GM12878 (cell line): Measurements from ENCODE around the gene GNB3. TPM values are rescaled to one million over a fixed set of nuclear protein-coding genes. Genes with fewer than 3 reads are reported as not detected.
"Not testable (repeated sequence)": the region's sequence is repeated elsewhere in the genome, so short reads cannot be mapped to it uniquely, and the experiment has no call there.

Experiments used
- ATAC-seq: fragments of 200-7000 bp; cut with Tn5 transposase; 3 replicates; pipeline ENCODE4 v1.9.1; 2020; ENCODE audit warnings: mild to moderate bottlenecking, moderate library complexity
- BruUV-seq: library from RNA; stranded (reverse); fragments of 400-500 nt; replicated peaks from 2 replicates; lab custom pipeline; 2021; lab: Mats Ljungman, UMichigan
- CTCF ChIA-PET: fragments of 300-600 bp; sonication (Branson Sonifier 250); formaldehyde crosslinking; extraction: SDS; loops from one replicate; lab custom pipeline; 2021; ENCODE audit warnings: inconsistent platforms; lab: Yijun Ruan, JAX
- POLR2A ChIA-PET: fragments of 350-600 bp; formaldehyde crosslinking; extraction: SDS; loops from one replicate; lab custom pipeline; 2021; ENCODE audit warnings: inconsistent platforms; lab: Charles Lee
- RAD21 ChIA-PET: fragments of 300-600 bp; sonication (Branson Sonifier 250); formaldehyde crosslinking; loops from one replicate; lab custom pipeline; 2023; ENCODE audit warnings: antibody characterized with exemption; ENCODE audit not compliant: unreplicated experiment; lab: Charles Lee
- SMC1A ChIA-PET: fragments of 300-600 bp; sonication (Branson Sonifier 250); formaldehyde crosslinking; loops from one replicate; lab custom pipeline; 2023; ENCODE audit not compliant: unreplicated experiment, uncharacterized antibody; lab: Charles Lee
- DNase-seq: peaks from one replicate; pipeline ENCODE4 v3.0.0-alpha.2; 2011; ENCODE audit warnings: low read depth, low spot score
- FAIRE-seq: peaks from 3 replicates; lab custom pipeline; 2011; peaks lifted over from hg19 to GRCh38; lab: Jason Lieb, UNC
- H2AFZ ChIP-seq: 2 replicates; pipeline ENCODE4 v1.6.0; 2011; ENCODE audit warnings: low read depth, low read length, control low read depth; ENCODE audit not compliant: control insufficient read depth
- H3K27ac ChIP-seq: 2 replicates; pipeline ENCODE4 v1.5.1; 2011; ENCODE audit warnings: control low read depth; ENCODE audit not compliant: control insufficient read depth, insufficient read depth
- H3K27me3 ChIP-seq, 2 experiments: replicated peaks in 1 of 2; 2 replicates each; pipeline versions ENCODE4 v1.6.0 to v1.6.1; 2011; ENCODE audit warnings: low read length in 1 of 2; ENCODE audit not compliant: control insufficient read depth in 2 of 2, insufficient read depth in 2 of 2
- H3K36me3 ChIP-seq, 2 experiments: 2 replicates each; pipeline ENCODE4 v1.5.1; 2011; ENCODE audit warnings: low read length in 1 of 2; ENCODE audit not compliant: control insufficient read depth in 2 of 2, insufficient read depth in 2 of 2
- H3K4me1 ChIP-seq: 2 replicates; pipeline ENCODE4 v1.6.1; 2011; ENCODE audit warnings: mild to moderate bottlenecking, low read length, moderate library complexity, mixed read lengths; ENCODE audit not compliant: control insufficient read depth, insufficient read depth
- H3K4me2 ChIP-seq: 2 replicates; pipeline ENCODE4 v1.6.0; 2011; ENCODE audit warnings: control low read depth; ENCODE audit not compliant: control insufficient read depth, insufficient read depth
- H3K4me3 ChIP-seq: fragments of 200-600 bp; sonication (generic); 2 replicates; pipeline ENCODE4 v1.5.1; 2016
- H3K79me2 ChIP-seq: 2 replicates; pipeline ENCODE4 v1.6.0; 2011; ENCODE audit warnings: low read length; ENCODE audit not compliant: control insufficient read depth, insufficient read depth
- H3K9ac ChIP-seq: 2 replicates; pipeline ENCODE4 v1.8.0; 2011; ENCODE audit warnings: low read length, control low read depth, mixed read lengths; ENCODE audit not compliant: control insufficient read depth, insufficient read depth
- H3K9me3 ChIP-seq: replicated peaks from 3 replicates; pipeline ENCODE4 v1.5.1; 2011; ENCODE audit warnings: mild to moderate bottlenecking, low read length; ENCODE audit not compliant: control insufficient read depth, insufficient read depth
- H4K20me1 ChIP-seq: 2 replicates; pipeline ENCODE4 v1.6.0; 2011; ENCODE audit not compliant: control insufficient read depth, insufficient read depth
- CUX1 ChIP-seq: IDR thresholded peaks from 2 replicates; pipeline ENCODE4 v1.6.1; 2012; ENCODE audit warnings: improper control_type of control experiment, low read depth, low read length; ENCODE audit not compliant: insufficient replicate concordance
- EED ChIP-seq: sonication (generic); IDR thresholded peaks from 2 replicates; pipeline ENCODE4 v1.6.1; 2016; ENCODE audit warnings: antibody characterized with exemption, low read depth
- JUND ChIP-seq: IDR thresholded peaks from 2 replicates; pipeline ENCODE4 v1.6.1; 2012; ENCODE audit warnings: low read depth, mild to moderate bottlenecking, low read length, improper control_type of control experiment, moderate library complexity
- POLR2A ChIP-seq: IDR thresholded peaks from 2 replicates; pipeline ENCODE4 v1.6.1; 2011; ENCODE audit warnings: low read depth, mild to moderate bottlenecking, low read length
- POLR2AphosphoS2 ChIP-seq: IDR thresholded peaks from 2 replicates; pipeline ENCODE4 v1.6.1; 2011; ENCODE audit warnings: low read depth, mild to moderate bottlenecking, low read length, improper control_type of control experiment, moderate library complexity
- POU2F2 ChIP-seq: IDR thresholded peaks from 3 replicates; pipeline ENCODE4 v1.6.1; 2011; ENCODE audit warnings: low read depth, mild to moderate bottlenecking, low read length, borderline replicate concordance
- RUNX3 ChIP-seq: IDR thresholded peaks from 2 replicates; pipeline ENCODE4 v1.6.1; 2012; ENCODE audit warnings: low read length, inconsistent platforms
- YY1 ChIP-seq: IDR thresholded peaks from 2 replicates; pipeline ENCODE4 v1.6.1; 2011; ENCODE audit warnings: low read depth, mild to moderate bottlenecking, low read length
- WGBS: methylation state at CpG from one replicate; pipeline ENCODE4 v1.1.6; 2016; ENCODE audit warnings: low lambda C conversion rate; ENCODE audit not compliant: insufficient replicate concordance, insufficient coverage; ENCODE audit errors: missing lambda C conversion rate; 5-methylcytosine and 5-hydroxymethylcytosine counted together
- in situ Hi-C: fragments of 300-500 bp; cut with MboI; formaldehyde crosslinking; loops from 9 replicates; pipeline ENCODE4 v1.14.3; 2018; ENCODE audit warnings: mixed read lengths
- intact Hi-C: fragments of 100-400 bp; cut with micrococcal nuclease; formaldehyde crosslinking; loops from one replicate; pipeline ENCODE4 v1.14.2; 2022; ENCODE audit not compliant: unreplicated experiment
- polyA plus RNA-seq, 11 experiments: library from polyadenylated mRNA; depleted of rRNA in 4 of 11; unstranded in 6 of 11; stranded (reverse) in 5 of 11; fragments of >200 nt; fragmentation: Nextera tagmentation in 4 of 11; fragmentation: Illumina TruSeq in 1 of 11; extraction: Ambion mirVana in 4 of 11; extraction: Trizol in 1 of 11; gene quantifications; 1 replicate in 1 of 11; 2 replicates in 10 of 11; pipeline versions ENCODE4 v1.2.1 to v1.2.3, GENCODE V29; 2011 to 2016; ENCODE audit warnings: inconsistent platforms in 2 of 11, missing spikeins in 2 of 11, low read depth in 1 of 11
- total RNA-seq, 4 experiments: library from RNA; depleted of rRNA in 3 of 4; stranded (reverse); fragments of >200 nt in 3 of 4; fragmentation: Illumina TruSeq in 1 of 4; extraction: Trizol in 1 of 4; gene quantifications; 2 replicates each; pipeline versions ENCODE4 v1.2.1 to v1.2.3, GENCODE V29; 2013 to 2021

The GNB3 gene
- total and polyA plus RNA-seq, 10 of the 15 experiments (the other 5 are each of a cell fraction or from before 2014, with no cell fraction given), result 0.05 to 1.1 (median 0.36) TPM

- peaks cover 42% of the 10 kb centered on the region for H3K79me2 ChIP-seq
- BruUV-seq, result TSS peak; percentile 70
- H2AFZ ChIP-seq, intact Hi-C loops, H3K27ac ChIP-seq, FAIRE-seq, H3K9ac ChIP-seq, DNase-seq, H3K27me3 ChIP-seq, in situ Hi-C loops, H3K9me3 ChIP-seq, ATAC-seq: not testable (repeated sequence)
- ChIA-PET POLR2A (interaction anchor here (3.8 to 5.0 kb wide), 2 partner anchors 17 to 21 kb away, joined by 21 to 52 read pairs; partner anchors contain the start of genes CDCA3 and USP5), CTCF (interaction anchor here (0.7 to 9.5 kb wide), 13 partner anchors 11 to 242 kb away, joined by 3 to 173 read pairs (median 12); partner anchors contain the start of genes C12orf57, C1RL, CDCA3 and RNU7-1), SMC1A (interaction anchor here (0.7 to 1.6 kb wide), 4 partner anchors 11 to 89 kb away, joined by 3 read pairs; partner anchors contain the start of genes C12orf57 and RNU7-1), RAD21 (interaction anchor here (1.6 to 5.6 kb wide), 3 partner anchors 17 to 32 kb away, joined by 4 to 42 read pairs (median 37); partner anchors contain the start of genes CDCA3 and USP5)
- peaks cover 19 to 23% of the 10 kb centered on the region in 2 experiments for H3K36me3 ChIP-seq
- peaks cover 16% of the 10 kb centered on the region for H4K20me1 ChIP-seq
- TF ChIP-seq POLR2A (0 out of 2 replicates have a peak, but pooled peaks have one; percentile 31), POLR2AphosphoS2 (0 out of 2 replicates have a peak, but pooled peaks have one; percentile 35)
- H3K4me2 ChIP-seq, result peak overlapping the region; percentile 0; the same call in 1 of the 2 replicates
- WGBS, result 69% methylated on average over 4 of the region's 4 CpGs
- H3K4me3 ChIP-seq, result peak overlapping the region; percentile 35; the same call in 1 of the 2 replicates
- peaks cover 35% of the 10 kb centered on the region for H3K4me1 ChIP-seq
Observed at GRCh38 chr12:6870304-6870703, 29.6 kb downstream of the GNB3 start.

- peak; percentile 6 for ATAC-seq
- Histone ChIP-seq H3K36me3 (peaks cover 20 to 28% of the 10 kb centered on the region in 2 experiments), H3K4me1 (peaks cover 35% of the 10 kb centered on the region), H3K4me3 (peak overlapping the region; percentile 35; the same call in 1 of the 2 replicates), H3K9me3 (no peaks in the 10 kb centered on the region), H4K20me1 (peaks cover 16% of the 10 kb centered on the region), H2AFZ (no peak overlapping the region), H3K79me2 (peaks cover 42% of the 10 kb centered on the region), H3K27me3 (no peaks in the 10 kb centered on the region), H3K9ac (peak overlapping the region; percentile 22; the same call in 1 of the 2 replicates), H3K4me2 (peak overlapping the region; percentile 100), H3K27ac (no peak overlapping the region; the same call in 1 of the 2 replicates)
- SMC1A ChIA-PET, result interaction anchor here (1.2 to 4.5 kb wide), 4 partner anchors 19 to 118 kb away, joined by 3 to 41 read pairs (median 20); partner anchors contain the start of genes C12orf57, CDCA3, MLF2 and RNU7-1
- BruUV-seq, result no TSS peak
- FAIRE-seq, result no peak
- 55% methylated on average over 12 of the region's 12 CpGs for WGBS
- POLR2A ChIA-PET, result interaction anchor here (0.6 to 5.0 kb wide), 6 partner anchors 10 to 259 kb away, joined by 3 to 52 read pairs (median 4); partner anchors contain the start of genes CDCA3 and USP5
- intact Hi-C loops, result no loop called here
- in situ Hi-C loops, result no loop called here
- no peak for DNase-seq
- CTCF ChIA-PET, result interaction anchor here (0.7 to 9.5 kb wide), 20 partner anchors 10 to 241 kb away, joined by 3 to 173 read pairs (median 10); partner anchors contain the start of genes C1R, CDCA3, COPS7A and ENO2
- RAD21 ChIA-PET, result interaction anchor here (1.1 to 5.3 kb wide), 6 partner anchors 19 to 118 kb away, joined by 3 to 41 read pairs (median 7); partner anchors contain the start of genes CDCA3, LRRC23, MLF2 and USP5
- no peak for TF ChIP-seq RUNX3
- TF ChIP-seq EED, result no peak
- peak; percentile 14; the same call in 1 of the 3 replicates for TF ChIP-seq POU2F2
- TF ChIP-seq JUND, result no peak
- no peak for TF ChIP-seq YY1
- no peak for TF ChIP-seq CUX1
Observed at GRCh38 chr12:6871052-6871957, 30.6 kb downstream of the GNB3 start.
